ENCODE data around the gene TBC1D5. TPM values are rescaled to one million over a fixed set of nuclear protein-coding genes. Genes with fewer than 3 reads are reported as not detected.

TBC1D5 gene
- total and polyA plus RNA-seq, 2 of the 4 experiments (the other 2 are of a cell fraction) = 16.4 to 57.0 TPM

- H3K9ac ChIP-seq (ENCODE audit: low read depth, low read length) = no peak overlapping the region
- WGBS, 2 experiments (ENCODE audit: extremely low coverage in 2 of 2, insufficient read length in 1 of 2) = no CpG with 5 or more reads among the region's 2 CpGs
- dilution Hi-C loops (cut with HindIII; ENCODE audit: low sequenced_read_pairs, unreplicated experiment) = no loop called here
- no peak overlapping the region for H3K27ac ChIP-seq (ENCODE audit: insufficient read depth, low read length)
- H3K4ac ChIP-seq (ENCODE audit: low read depth, low read length) = no peak overlapping the region
- no peak overlapping the region for H2AK9ac ChIP-seq (replicated peaks; ENCODE audit: low read depth, low read length, poor library complexity)
- no peaks in the 10 kb centered on the region for H3K9me3 ChIP-seq (ENCODE audit: control insufficient read depth, insufficient read depth, low read length)
- H3K36me3 ChIP-seq (ENCODE audit: control insufficient read depth, insufficient read depth, low read length) = no peaks in the 10 kb centered on the region
- no peak overlapping the region for H3K14ac ChIP-seq (replicated peaks; ENCODE audit: low read depth, low read length)
- CTCF ChIA-PET = interaction anchor here (0.7 kb wide), 1 partner anchor 626 kb away, joined by 3 read pairs; no protein-coding TSS in a partner anchor
- H4K20me1 ChIP-seq (ENCODE audit: insufficient read depth, low read length) = no peaks in the 10 kb centered on the region
- DNase-seq (no peak), ATAC-seq (ENCODE audit: low read depth) (no peak)
- no peak overlapping the region for H3K56ac ChIP-seq (ENCODE audit: extremely low read depth, insufficient read depth, low read length)
- no peak overlapping the region for H2AK5ac ChIP-seq (ENCODE audit: low read depth, low read length)
- no peak overlapping the region for H2BK5ac ChIP-seq (ENCODE audit: low read depth, low read length, poor library complexity, severe bottlenecking)
- no TSS peak for BruUV-seq (replicated peaks)
- no peaks in the 10 kb centered on the region for H3K27me3 ChIP-seq (ENCODE audit: control insufficient read depth, insufficient read depth, low read length)
- in situ Hi-C loops (cut with MboI; ENCODE audit: low sequenced_read_pairs) = loop anchor here (25.0 kb wide), 1 partner anchor 940 kb away; no protein-coding TSS in a partner anchor
- H3K4me2 ChIP-seq (ENCODE audit: low read depth, low read length) = no peak overlapping the region
- no peaks in the 10 kb centered on the region for H3K4me1 ChIP-seq (ENCODE audit: control insufficient read depth, insufficient read depth, low read length)
- H3K79me1 ChIP-seq (ENCODE audit: low read depth in 1 of 2, low read length in 2 of 2) = no peaks in the 10 kb centered on the region
- H3K4me3 ChIP-seq (ENCODE audit: insufficient read depth, low read depth, low read length) = no peak overlapping the region
- no peak overlapping the region for H3K18ac ChIP-seq (ENCODE audit: low read depth, low read length)
- H2BK15ac ChIP-seq (ENCODE audit: low read depth, low read length) = no peak overlapping the region
- no peaks in the 10 kb centered on the region for H3K9me1 ChIP-seq (ENCODE audit: insufficient read depth, low read length)
- TF ChIP-seq USF2 (IDR thresholded peaks at IDR 0.05; ENCODE audit: low read depth, low read length) (no peak), CHD1 (IDR thresholded peaks at IDR 0.05; ENCODE audit: low read depth, low read length) (no peak), CEBPB (IDR thresholded peaks at IDR 0.05; ENCODE audit: low read depth, low read length) (no peak), RAD21 (IDR thresholded peaks at IDR 0.05; ENCODE audit: low read length) (no peak), CTCF (conservative IDR thresholded peaks at IDR 0.05; ENCODE audit: low read depth, low read length) (no peak), ELK1 (IDR thresholded peaks at IDR 0.05; ENCODE audit: borderline replicate concordance, low read depth, low read length) (no peak), MAFK (IDR thresholded peaks at IDR 0.05; ENCODE audit: low read depth, low read length) (no peak), SMC3 (IDR thresholded peaks at IDR 0.05; ENCODE audit: low read depth, low read length) (no peak), FOS (IDR thresholded peaks at IDR 0.05; ENCODE audit: low read depth, low read length) (no peak), MXI1 (IDR thresholded peaks at IDR 0.05; ENCODE audit: borderline replicate concordance, low read depth, low read length) (no peak), RCOR1 (IDR thresholded peaks at IDR 0.05; ENCODE audit: insufficient replicate concordance, low read length) (no peak), MAZ (IDR thresholded peaks at IDR 0.05; ENCODE audit: borderline replicate concordance, low read depth, low read length) (no peak), NFE2L2 (IDR thresholded peaks at IDR 0.05; ENCODE audit: low read depth, low read length) (no peak), POLR2A (IDR thresholded peaks at IDR 0.05; ENCODE audit: low read depth, low read length) (no peak), BHLHE40 (IDR thresholded peaks at IDR 0.05; ENCODE audit: low read depth, low read length) (no peak), RFX5 (IDR thresholded peaks at IDR 0.05; ENCODE audit: low read depth, low read length) (no peak)
- intact Hi-C loops (cut with micrococcal nuclease) = no loop called here
- no peak overlapping the region for H2AFZ ChIP-seq (replicated peaks; ENCODE audit: low read length, poor library complexity)
- no peak overlapping the region for H4K5ac ChIP-seq (ENCODE audit: low read depth, low read length)
- no peak overlapping the region for H4K91ac ChIP-seq (ENCODE audit: insufficient read depth, low read depth, low read length)
- H2BK120ac ChIP-seq (ENCODE audit: low read depth, low read length) = no peak overlapping the region
- POLR2A ChIA-PET (ENCODE audit: unreplicated experiment) = no interaction called here
- no peak overlapping the region for H4K8ac ChIP-seq (ENCODE audit: low read depth in 2 of 2, low read length in 2 of 2)
- no peak overlapping the region for H2BK20ac ChIP-seq (ENCODE audit: low read depth, low read length)
- H3K23ac ChIP-seq (ENCODE audit: low read depth, low read length) = no peak overlapping the region
Measured at GRCh38 chr3:17227472-17227871, 515.0 kb downstream of the TBC1D5 start.

All from IMR-90 (cell line).